Natural killer cell (primary cell): ENCODE measurements around the gene ZNF165. TPM values are rescaled to one million over a fixed set of nuclear protein-coding genes. Genes with fewer than 3 reads are reported as not detected.
"Not testable (repeated sequence)": the region's sequence is repeated elsewhere in the genome, so short reads cannot be mapped to it uniquely, and the experiment has no call there.

Experiments
- ATAC-seq, 3 donors: fragments of 150-1000 bp in 2 of 3; fragments of 200-7000 bp in 1 of 3; cut with Tn5 transposase; 1 replicate in 1 of 3; 2 replicates in 2 of 3; pipeline ENCODE4 v1.10.0; 2021; ENCODE audit warnings: mild to moderate bottlenecking in 2 of 3, moderate library complexity in 2 of 3
- DNase-seq, 2 donors: peaks; one replicate each; pipeline versions ENCODE4 v3.0.0 to v3.0.0-alpha.2; 2013 to 2021; ENCODE audit warnings: mixed read lengths in 1 of 2
- H3K27ac ChIP-seq: one replicate; pipeline ENCODE4 v1.5.1; 2013; ENCODE audit warnings: mild to moderate bottlenecking, low read length
- H3K27me3 ChIP-seq: one replicate; pipeline ENCODE4 v1.6.1; 2013; ENCODE audit warnings: low read length; ENCODE audit not compliant: control insufficient read depth, insufficient read depth
- H3K36me3 ChIP-seq: one replicate; pipeline ENCODE4 v1.6.1; 2013; ENCODE audit warnings: low read length; ENCODE audit not compliant: control insufficient read depth, insufficient read depth
- H3K4me1 ChIP-seq: one replicate; pipeline ENCODE4 v1.6.1; 2013; ENCODE audit warnings: low read length; ENCODE audit not compliant: control insufficient read depth, insufficient read depth
- H3K4me3 ChIP-seq: one replicate; pipeline ENCODE4 v1.5.1; 2013; ENCODE audit warnings: low read length
- H3K9me3 ChIP-seq: one replicate; pipeline ENCODE4 v1.6.1; 2013; ENCODE audit warnings: low read length; ENCODE audit not compliant: control insufficient read depth, insufficient read depth
- H3K27ac Mint-ChIP-seq, 2 donors: one replicate each; pipeline ENCODE4 v1.8.0; 2022; ENCODE audit warnings: mild to moderate bottlenecking in 2 of 2, mixed read lengths in 2 of 2, moderate library complexity in 1 of 2
- H3K27me3 Mint-ChIP-seq, 2 donors: one replicate each; pipeline ENCODE4 v1.8.0; 2022; ENCODE audit warnings: low read depth in 2 of 2, mixed read lengths in 2 of 2
- H3K36me3 Mint-ChIP-seq: one replicate; pipeline ENCODE4 v1.8.0; 2022; ENCODE audit warnings: mixed read lengths
- H3K4me1 Mint-ChIP-seq, 2 donors: one replicate each; pipeline ENCODE4 v1.8.0; 2022; ENCODE audit warnings: mixed read lengths in 2 of 2
- H3K4me3 Mint-ChIP-seq: one replicate; pipeline ENCODE4 v1.8.0; 2022; ENCODE audit warnings: mild to moderate bottlenecking, moderate library complexity, mixed read lengths
- H3K9me3 Mint-ChIP-seq, 2 donors: one replicate each; pipeline ENCODE4 v1.8.0; 2022; ENCODE audit warnings: mixed read lengths in 2 of 2
- WGBS: methylation state at CpG from one replicate; pipeline ENCODE4 v1.1.7; 2013; ENCODE audit warnings: missing lambda C conversion rate; ENCODE audit not compliant: insufficient coverage; 5-methylcytosine and 5-hydroxymethylcytosine counted together
- intact Hi-C: fragments of 100-400 bp; cut with micrococcal nuclease; formaldehyde crosslinking; loops from one replicate; pipeline ENCODE4 v1.14.2; 2022
- total RNA-seq, 4 donors: library from RNA; stranded (reverse); fragments of 120-200 nt in 1 of 4; gene quantifications; one replicate each; pipeline versions ENCODE4 v1.2.3 to v1.2.4, GENCODE V29; 2013 to 2022
- TF ChIP-seq, protein P1 (sequence below): fragments of 200-600 bp; IDR thresholded peaks from one replicate; pipeline ENCODE4 v1.8.0; 2022; ENCODE audit warnings: antibody characterized with exemption

Gene ZNF165
- total RNA-seq, 3 donors from 2014 or later (not counting 1 experiment from before 2014, with no cell fraction given), result 0.61 to 2.2 (median 0.85) TPM

DNA sequence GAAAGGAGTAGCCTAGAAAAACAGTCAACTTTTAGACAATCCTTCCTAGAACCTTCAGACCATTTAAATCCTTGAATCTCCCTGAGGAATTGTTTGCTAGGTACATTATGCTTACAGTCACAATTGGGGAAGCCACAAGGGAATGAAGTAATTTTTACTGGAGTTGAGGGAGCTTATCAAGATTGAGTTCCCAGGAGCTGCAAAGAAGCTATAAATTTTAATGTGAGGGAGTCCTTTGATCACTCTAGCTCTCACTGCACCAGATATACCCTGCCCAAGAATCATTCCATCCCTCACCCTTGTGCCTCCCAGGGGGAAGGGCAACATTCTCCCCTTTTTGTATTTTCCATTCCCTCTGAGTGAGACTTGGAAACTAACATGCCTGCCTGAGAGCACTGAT is 12.3 kb upstream of the ZNF165 start:
- Histone ChIP-seq H3K36me3 (no peaks in the 10 kb centered on the region), H3K4me1 (no peaks in the 10 kb centered on the region), H3K9me3 (no peaks in the 10 kb centered on the region), H3K27ac (no peak overlapping the region), H3K27me3 (peaks cover 12% of the 10 kb centered on the region), H3K4me3 (no peak overlapping the region)
- Mint-ChIP-seq H3K9me3 (no peaks in the 10 kb centered on the region), H3K27ac (no peak overlapping the region), H3K4me3 (no peak overlapping the region), H3K27me3 (peaks cover 25 to 35% of the 10 kb centered on the region in 2 donors), H3K36me3 (no peaks in the 10 kb centered on the region), H3K4me1 (no peaks in the 10 kb centered on the region)
- intact Hi-C loops, result no loop called here
- no peak for ATAC-seq
- TF ChIP-seq, protein P1, sequence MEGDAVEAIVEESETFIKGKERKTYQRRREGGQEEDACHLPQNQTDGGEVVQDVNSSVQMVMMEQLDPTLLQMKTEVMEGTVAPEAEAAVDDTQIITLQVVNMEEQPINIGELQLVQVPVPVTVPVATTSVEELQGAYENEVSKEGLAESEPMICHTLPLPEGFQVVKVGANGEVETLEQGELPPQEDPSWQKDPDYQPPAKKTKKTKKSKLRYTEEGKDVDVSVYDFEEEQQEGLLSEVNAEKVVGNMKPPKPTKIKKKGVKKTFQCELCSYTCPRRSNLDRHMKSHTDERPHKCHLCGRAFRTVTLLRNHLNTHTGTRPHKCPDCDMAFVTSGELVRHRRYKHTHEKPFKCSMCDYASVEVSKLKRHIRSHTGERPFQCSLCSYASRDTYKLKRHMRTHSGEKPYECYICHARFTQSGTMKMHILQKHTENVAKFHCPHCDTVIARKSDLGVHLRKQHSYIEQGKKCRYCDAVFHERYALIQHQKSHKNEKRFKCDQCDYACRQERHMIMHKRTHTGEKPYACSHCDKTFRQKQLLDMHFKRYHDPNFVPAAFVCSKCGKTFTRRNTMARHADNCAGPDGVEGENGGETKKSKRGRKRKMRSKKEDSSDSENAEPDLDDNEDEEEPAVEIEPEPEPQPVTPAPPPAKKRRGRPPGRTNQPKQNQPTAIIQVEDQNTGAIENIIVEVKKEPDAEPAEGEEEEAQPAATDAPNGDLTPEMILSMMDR, result no peak
- no peak for DNase-seq

DNA sequence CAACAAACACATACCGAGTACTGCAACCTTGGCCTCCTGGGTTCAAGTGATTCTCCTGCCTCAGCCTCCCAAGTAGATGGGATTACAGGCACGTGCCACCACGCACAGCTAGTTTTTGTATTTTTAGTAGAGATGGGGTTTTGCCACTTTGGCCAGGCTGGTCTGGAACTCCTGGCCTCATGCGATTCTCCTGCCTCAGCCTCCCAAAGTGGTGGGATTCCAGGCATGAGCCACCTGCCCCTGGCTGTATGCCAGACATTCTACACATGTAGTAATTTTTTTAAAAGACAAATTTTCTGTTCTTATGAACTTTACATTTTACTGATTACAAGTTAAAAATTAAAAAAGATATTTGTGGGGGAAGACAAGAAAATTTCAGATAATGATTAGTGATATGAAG is 9.4 kb upstream of the ZNF165 start:
- peaks cover 21 to 23% of the 10 kb centered on the region in 2 donors for H3K27me3 Mint-ChIP-seq
- ATAC-seq, H3K36me3 ChIP-seq, H3K36me3 Mint-ChIP-seq, DNase-seq, H3K4me1 ChIP-seq, H3K27ac Mint-ChIP-seq, H3K4me3 ChIP-seq, H3K9me3 Mint-ChIP-seq, intact Hi-C loops, H3K27ac ChIP-seq, H3K4me1 Mint-ChIP-seq, H3K9me3 ChIP-seq, H3K4me3 Mint-ChIP-seq: not testable (repeated sequence)
- 71% methylated on average over 4 of the region's 4 CpGs for WGBS
- H3K27me3 ChIP-seq, result peaks cover 12% of the 10 kb centered on the region

DNA sequence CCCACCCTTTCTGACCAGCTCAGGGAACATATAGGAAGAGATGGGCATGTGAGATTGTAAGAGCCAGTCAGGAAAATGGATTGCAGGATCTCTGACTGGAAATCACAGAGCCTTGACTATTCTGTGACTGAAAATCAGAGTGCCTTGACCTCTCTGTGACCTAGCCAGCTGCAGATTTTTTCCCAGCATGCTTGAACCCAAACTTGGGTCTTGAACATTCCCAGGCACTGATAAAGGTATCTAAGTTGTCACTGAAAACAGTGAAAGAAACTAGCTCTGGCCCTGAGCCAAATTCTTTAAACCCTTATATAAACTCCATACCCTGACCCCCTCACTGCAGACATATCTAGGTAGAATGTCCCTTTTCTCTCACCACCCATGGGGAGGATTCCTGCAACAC is 2.3 kb upstream of the ZNF165 start:
- Histone ChIP-seq H3K9me3 (no peaks in the 10 kb centered on the region), H3K27me3 (no peaks in the 10 kb centered on the region), H3K4me1 (peaks cover 10% of the 10 kb centered on the region), H3K36me3 (no peaks in the 10 kb centered on the region), H3K4me3 (no peak overlapping the region), H3K27ac (no peak overlapping the region)
- H3K27me3 Mint-ChIP-seq, result no peaks in the 10 kb centered on the region
- TF ChIP-seq, protein P1, result no peak
- intact Hi-C loops, result no loop called here
- no peak overlapping the region for H3K27ac Mint-ChIP-seq
- H3K4me1 Mint-ChIP-seq, result peaks cover 17 to 26% of the 10 kb centered on the region in 2 donors
- H3K9me3 Mint-ChIP-seq, result no peaks in the 10 kb centered on the region
- DNase-seq, result no peak
- no peak overlapping the region for H3K4me3 Mint-ChIP-seq
- ATAC-seq, result no peak
- H3K36me3 Mint-ChIP-seq, result no peaks in the 10 kb centered on the region

DNA sequence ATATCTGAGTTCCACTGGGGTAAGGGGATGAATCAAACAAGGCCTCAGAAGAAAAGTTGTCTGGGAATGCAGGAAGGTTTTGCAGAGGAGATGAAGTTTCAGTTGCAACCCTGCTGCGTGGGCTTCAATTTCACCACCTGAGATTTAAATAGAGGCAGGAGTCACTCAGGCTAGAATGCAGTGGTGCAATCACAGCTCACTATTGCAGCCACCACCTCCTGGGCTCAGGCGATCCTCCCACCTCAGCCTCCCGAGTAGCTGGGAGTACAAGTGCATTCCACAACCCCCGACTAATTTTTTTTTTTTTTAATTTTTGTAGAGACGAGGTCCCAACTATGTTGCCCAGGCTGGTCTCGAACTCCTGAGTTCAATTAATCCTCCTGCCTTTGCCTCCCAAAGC is 1.5 kb upstream of the ZNF165 start:
- H3K36me3 Mint-ChIP-seq, result no peaks in the 10 kb centered on the region
- DNase-seq (no peak), ATAC-seq (no peak)
- no peak overlapping the region for H3K27ac Mint-ChIP-seq
- Histone ChIP-seq H3K27ac (no peak overlapping the region), H3K27me3 (no peaks in the 10 kb centered on the region), H3K4me3 (no peak overlapping the region), H3K9me3 (no peaks in the 10 kb centered on the region), H3K36me3 (no peaks in the 10 kb centered on the region), H3K4me1 (peaks cover 10% of the 10 kb centered on the region)
- no peaks in the 10 kb centered on the region for H3K9me3 Mint-ChIP-seq
- peaks cover 17 to 26% of the 10 kb centered on the region in 2 donors for H3K4me1 Mint-ChIP-seq
- TF ChIP-seq, protein P1, result no peak
- H3K27me3 Mint-ChIP-seq, result peaks cover 0 to 7% of the 10 kb centered on the region in 2 donors
- peak overlapping the region; percentile 51 for H3K4me3 Mint-ChIP-seq
- WGBS, result 99% methylated on average over 5 of the region's 6 CpGs
- intact Hi-C loops, result no loop called here
